ENCODE measurements around the gene ABCE1.

DNA sequence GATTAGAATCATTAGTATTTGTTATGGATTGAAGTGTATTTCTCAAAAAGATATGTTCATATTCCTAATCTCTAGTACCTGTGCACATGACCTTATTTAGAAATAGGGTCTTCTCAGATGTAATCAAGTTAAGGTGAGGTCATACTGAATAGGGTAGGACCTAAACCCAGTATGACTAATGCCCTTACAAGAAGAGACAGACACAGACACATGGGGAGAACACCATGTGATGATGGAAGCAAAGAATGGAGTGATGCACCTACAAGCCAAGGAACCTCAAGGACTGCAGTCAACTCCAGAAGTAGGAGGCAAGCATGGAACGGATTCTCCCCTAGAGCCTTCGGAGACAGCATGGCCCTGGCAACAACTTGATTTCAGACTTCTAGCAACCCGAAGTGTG is 50.9 kb downstream of the ABCE1 start:
- TF ChIP-seq, protein P1, sequence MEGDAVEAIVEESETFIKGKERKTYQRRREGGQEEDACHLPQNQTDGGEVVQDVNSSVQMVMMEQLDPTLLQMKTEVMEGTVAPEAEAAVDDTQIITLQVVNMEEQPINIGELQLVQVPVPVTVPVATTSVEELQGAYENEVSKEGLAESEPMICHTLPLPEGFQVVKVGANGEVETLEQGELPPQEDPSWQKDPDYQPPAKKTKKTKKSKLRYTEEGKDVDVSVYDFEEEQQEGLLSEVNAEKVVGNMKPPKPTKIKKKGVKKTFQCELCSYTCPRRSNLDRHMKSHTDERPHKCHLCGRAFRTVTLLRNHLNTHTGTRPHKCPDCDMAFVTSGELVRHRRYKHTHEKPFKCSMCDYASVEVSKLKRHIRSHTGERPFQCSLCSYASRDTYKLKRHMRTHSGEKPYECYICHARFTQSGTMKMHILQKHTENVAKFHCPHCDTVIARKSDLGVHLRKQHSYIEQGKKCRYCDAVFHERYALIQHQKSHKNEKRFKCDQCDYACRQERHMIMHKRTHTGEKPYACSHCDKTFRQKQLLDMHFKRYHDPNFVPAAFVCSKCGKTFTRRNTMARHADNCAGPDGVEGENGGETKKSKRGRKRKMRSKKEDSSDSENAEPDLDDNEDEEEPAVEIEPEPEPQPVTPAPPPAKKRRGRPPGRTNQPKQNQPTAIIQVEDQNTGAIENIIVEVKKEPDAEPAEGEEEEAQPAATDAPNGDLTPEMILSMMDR (optimal IDR thresholded peaks at IDR 0.05 in 1 of 3, IDR thresholded peaks at IDR 0.05 in 1 of 3, conservative IDR thresholded peaks at IDR 0.05 in 1 of 3; ENCODE audit: extremely low read depth in 1 of 3, insufficient read depth in 2 of 3, low read length in 3 of 3) = no peak
- no peak for TF ChIP-seq EZH2 (IDR thresholded peaks at IDR 0.05; ENCODE audit: low read length)
